HEK293 (cell line): ENCODE measurements around the gene TMEM200A.

Source experiments
- CTCF ChIA-PET: fragments of 350-600 bp; formaldehyde crosslinking; extraction: SDS; loops from one replicate; lab custom pipeline; 2021; ENCODE audit warnings: antibody characterized with exemption; lab: Yijun Ruan, JAX
- POLR2A ChIA-PET: fragments of 300-600 bp; formaldehyde crosslinking; extraction: SDS; loops from one replicate; lab custom pipeline; 2020; ENCODE audit warnings: antibody characterized with exemption, inconsistent platforms; lab: Yijun Ruan, JAX
- H3K27ac ChIP-seq: fragments of 200-500 bp; sonication (Bioruptor generic); 2 replicates; pipeline ENCODE4 v1.5.1; 2014; ENCODE audit warnings: low read depth, low read length, control low read depth, inconsistent platforms; ENCODE audit errors: extremely low read depth
- H3K36me3 ChIP-seq, 2 experiments: fragments of 200-500 bp in 1 of 2; sonication (Bioruptor generic) in 1 of 2; 1 replicate in 1 of 2; 2 replicates in 1 of 2; pipeline ENCODE4 v1.5.1; 2014 to 2017; ENCODE audit warnings: inconsistent platforms in 2 of 2, low read length in 2 of 2; ENCODE audit not compliant: control insufficient read depth in 2 of 2, insufficient read depth in 1 of 2
- H3K4me1 ChIP-seq: fragments of 200-500 bp; sonication (Bioruptor generic); 2 replicates; pipeline ENCODE4 v1.5.1; 2014; ENCODE audit warnings: mild to moderate bottlenecking, low read length, inconsistent platforms; ENCODE audit not compliant: control insufficient read depth, insufficient read depth
- H3K4me3 ChIP-seq: 2 replicates; pipeline ENCODE4 v1.5.1; 2011; ENCODE audit warnings: low read depth, mild to moderate bottlenecking, control low read depth, low read length, moderate library complexity
- H3K9me3 ChIP-seq: fragments of 200-500 bp; sonication (Bioruptor generic); 2 replicates; pipeline ENCODE4 v1.5.1; 2014; ENCODE audit warnings: low read depth, low read length, inconsistent platforms; ENCODE audit not compliant: control insufficient read depth, insufficient read depth
- GLIS1 ChIP-seq: fragments of 450-650 bp; formaldehyde crosslinking; IDR thresholded peaks from 2 replicates; pipeline ENCODE4 v1.5.1; 2016; ENCODE audit warnings: missing biosample characterization, missing genetic modification characterization
- HOXC10 ChIP-seq: sonication (generic); formaldehyde crosslinking; IDR thresholded peaks from 2 replicates; pipeline ENCODE4 v1.8.1; 2023; ENCODE audit warnings: mild to moderate bottlenecking, missing genetic modification reagents
- KLF8 ChIP-seq: fragments of 450-650 bp; formaldehyde crosslinking; IDR thresholded peaks from 2 replicates; pipeline ENCODE4 v1.5.1; 2016; ENCODE audit warnings: missing biosample characterization, missing genetic modification characterization
- OVOL3 ChIP-seq: fragments of 450-650 bp; formaldehyde crosslinking; IDR thresholded peaks from 2 replicates; pipeline ENCODE4 v1.5.1; 2016; ENCODE audit warnings: missing biosample characterization, missing genetic modification characterization
- PRDM1 ChIP-seq: fragments of 450-650 bp; formaldehyde crosslinking; IDR thresholded peaks from 2 replicates; pipeline ENCODE4; 2016; ENCODE audit warnings: missing biosample characterization, missing genetic modification characterization
- PRDM2 ChIP-seq: fragments of 450-650 bp; formaldehyde crosslinking; IDR thresholded peaks from 2 replicates; pipeline ENCODE4 v1.5.1; 2016; ENCODE audit warnings: missing biosample characterization, missing genetic modification characterization, borderline replicate concordance
- ZBTB1 ChIP-seq: fragments of 450-650 bp; formaldehyde crosslinking; IDR thresholded peaks from 2 replicates; pipeline ENCODE4 v1.5.1; 2016; ENCODE audit warnings: missing biosample characterization, missing genetic modification characterization
- ZBTB8A ChIP-seq: fragments of 450-650 bp; formaldehyde crosslinking; IDR thresholded peaks from 2 replicates; pipeline ENCODE4 v1.5.1; 2016; ENCODE audit warnings: missing biosample characterization, missing genetic modification characterization
- ZNF138 ChIP-seq: fragments of 450-650 bp; formaldehyde crosslinking; IDR thresholded peaks from 2 replicates; pipeline ENCODE4 v1.5.1; 2016; ENCODE audit warnings: missing biosample characterization, missing genetic modification characterization, borderline replicate concordance
- ZNF148 ChIP-seq: fragments of 450-650 bp; formaldehyde crosslinking; IDR thresholded peaks from 2 replicates; pipeline ENCODE4 v1.5.0; 2017; ENCODE audit warnings: missing biosample characterization, missing genetic modification characterization, borderline replicate concordance
- ZNF239 ChIP-seq: fragments of 450-650 bp; formaldehyde crosslinking; IDR thresholded peaks from 2 replicates; pipeline ENCODE4 v1.5.1; 2016; ENCODE audit warnings: missing biosample characterization, missing genetic modification characterization
- ZNF24 ChIP-seq: fragments of 450-650 bp; formaldehyde crosslinking; IDR thresholded peaks from 2 replicates; pipeline ENCODE4 v1.5.1; 2016; ENCODE audit warnings: missing biosample characterization, missing genetic modification characterization
- ZNF266 ChIP-seq: fragments of 450-650 bp; formaldehyde crosslinking; IDR thresholded peaks from 2 replicates; pipeline ENCODE4 v1.5.1; 2016; ENCODE audit warnings: missing biosample characterization, missing genetic modification characterization, low read depth
- ZNF341 ChIP-seq: fragments of 450-650 bp; formaldehyde crosslinking; IDR thresholded peaks from 2 replicates; pipeline ENCODE4; 2016; ENCODE audit warnings: low read depth, missing biosample characterization, missing genetic modification characterization
- ZNF426 ChIP-seq: fragments of 450-650 bp; formaldehyde crosslinking; IDR thresholded peaks from 2 replicates; pipeline ENCODE4 v1.5.1; 2017; ENCODE audit warnings: missing biosample characterization, missing genetic modification characterization, mild to moderate bottlenecking, inconsistent platforms, moderate library complexity
- ZNF488 ChIP-seq: fragments of 450-650 bp; formaldehyde crosslinking; IDR thresholded peaks from 2 replicates; pipeline ENCODE4 v1.5.1; 2016; ENCODE audit warnings: missing biosample characterization, missing genetic modification characterization
- ZNF558 ChIP-seq: fragments of 450-650 bp; formaldehyde crosslinking; IDR thresholded peaks from 2 replicates; pipeline ENCODE4 v1.5.1; 2016; ENCODE audit warnings: missing biosample characterization, missing genetic modification characterization
- ZNF639 ChIP-seq: fragments of 450-650 bp; formaldehyde crosslinking; IDR thresholded peaks from 2 replicates; pipeline ENCODE4 v1.5.1; 2016; ENCODE audit warnings: missing biosample characterization, missing genetic modification characterization

TMEM200A gene

GRCh38 chr6:130394246-130394645, 28.4 kb downstream of the TMEM200A start:
- Histone ChIP-seq H3K4me3 (no peak overlapping the region), H3K4me1 (no peaks in the 10 kb centered on the region), H3K27ac (no peak overlapping the region), H3K9me3 (no peaks in the 10 kb centered on the region), H3K36me3 (no peaks in the 10 kb centered on the region)
- ChIA-PET POLR2A (no interaction called here), CTCF (no interaction called here)
- TF ChIP-seq ZNF266 (tag by site-specific recombination), result no peak
- no peak for TF ChIP-seq ZBTB8A (tag by site-specific recombination)
- TF ChIP-seq GLIS1 (tag by site-specific recombination), result no peak

- ChIA-PET CTCF (no interaction called here), POLR2A (no interaction called here)
- TF ChIP-seq ZNF558 (no peak), HOXC10 (CRISPR knock-in tag) (no peak), KLF8 (tag by site-specific recombination) (no peak), ZNF24 (tag by site-specific recombination) (no peak), ZNF138 (tag by site-specific recombination) (no peak)
- no peak overlapping the region for H3K4me3 ChIP-seq
- H3K27ac ChIP-seq, result no peak overlapping the region
- H3K36me3 ChIP-seq, result no peaks in the 10 kb centered on the region
- no peaks in the 10 kb centered on the region for H3K4me1 ChIP-seq
- H3K9me3 ChIP-seq, result no peaks in the 10 kb centered on the region
Measured at GRCh38 chr6:130395164-130395563, 29.3 kb downstream of the TMEM200A start.

GRCh38 chr6:130396722-130397121, 30.9 kb downstream of the TMEM200A start:
- Histone ChIP-seq H3K27ac (no peak overlapping the region), H3K4me1 (no peaks in the 10 kb centered on the region), H3K4me3 (no peak overlapping the region)
- no peak for TF ChIP-seq ZNF148 (tag by site-specific recombination)
- TF ChIP-seq ZBTB1, result no peak
- no peak for TF ChIP-seq ZNF639 (tag by site-specific recombination)
- no peak for TF ChIP-seq ZNF426 (tag by site-specific recombination)
- TF ChIP-seq, all 188 proteins: peak for 0
- H3K36me3 ChIP-seq, result no peaks in the 10 kb centered on the region
- ChIA-PET CTCF (interaction anchor here (0.7 kb wide), 1 partner anchor 265 kb away, joined by 3 read pairs; no protein-coding TSS in a partner anchor), POLR2A (no interaction called here)
- no peaks in the 10 kb centered on the region for H3K9me3 ChIP-seq

- POLR2A ChIA-PET, result no interaction called here
- H3K27ac ChIP-seq, result no peak overlapping the region
- no peak overlapping the region for H3K4me3 ChIP-seq
- no peaks in the 10 kb centered on the region for H3K36me3 ChIP-seq
- H3K9me3 ChIP-seq, result no peaks in the 10 kb centered on the region
- H3K4me1 ChIP-seq, result no peaks in the 10 kb centered on the region
- CTCF ChIA-PET, result interaction anchor here (0.6 kb wide), 1 partner anchor 25 kb away, joined by 3 read pairs; no protein-coding TSS in a partner anchor
- TF ChIP-seq PRDM2 (tag by site-specific recombination) (no peak), ZNF341 (no peak), PRDM1 (tag by site-specific recombination) (no peak), ZNF239 (no peak), ZNF488 (tag by site-specific recombination) (no peak), OVOL3 (tag by site-specific recombination) (no peak)
Measured at GRCh38 chr6:130405549-130405948, 39.7 kb downstream of the TMEM200A start.
